ENCODE measurements around the gene RFPL4A. TPM values are rescaled to one million over a fixed set of nuclear protein-coding genes. Genes with fewer than 3 reads are reported as not detected.
"Not testable (repeated sequence)": the region's sequence is repeated elsewhere in the genome, so short reads cannot be mapped to it uniquely, and the experiment has no call there.

Gene RFPL4A
- total RNA-seq, 2 experiments from 2014 or later, result not detected

GRCh38 chr19:55756808-55757207 is 2.1 kb upstream of the RFPL4A start:
- H3K4me1 Mint-ChIP-seq; H3K36me3 Mint-ChIP-seq; POLR2A ChIA-PET; H3K27me3 Mint-ChIP-seq; H3K4me3 Mint-ChIP-seq; H3K9me3 Mint-ChIP-seq; H3K27ac Mint-ChIP-seq; DNase-seq; ATAC-seq (ENCODE audit: low read depth): not testable (repeated sequence)

- Mint-ChIP-seq H3K27me3 (peaks cover 6% of the 10 kb centered on the region), H3K9me3 (peaks cover 8% of the 10 kb centered on the region), H3K4me1 (no peaks in the 10 kb centered on the region), H3K4me3 (no peak overlapping the region), H3K36me3 (no peaks in the 10 kb centered on the region), H3K27ac (no peak overlapping the region)
- DNase-seq (no peak), ATAC-seq (ENCODE audit: low read depth) (no peak)
- POLR2A ChIA-PET, result no interaction called here
Measured at GRCh38 chr19:55766466-55766865, 7.6 kb downstream of the RFPL4A start.

GRCh38 chr19:55768818-55769217 is 9.9 kb downstream of the RFPL4A start, which contains the start of gene RFPL4AL1:
Gene RFPL4AL1, plus strand, starts transcription at chr19:55769118. Its CDS starts 2,687 bp downstream, at chr19:55771805.
- POLR2A ChIA-PET; H3K9me3 Mint-ChIP-seq; ATAC-seq (ENCODE audit: low read depth); DNase-seq; H3K27me3 Mint-ChIP-seq; H3K4me3 Mint-ChIP-seq; H3K36me3 Mint-ChIP-seq; H3K4me1 Mint-ChIP-seq; H3K27ac Mint-ChIP-seq: not testable (repeated sequence)

GRCh38 chr19:55769632-55770031 is 10.7 kb downstream of the RFPL4A start:
- ATAC-seq (ENCODE audit: low read depth); H3K27ac Mint-ChIP-seq; H3K4me1 Mint-ChIP-seq; H3K27me3 Mint-ChIP-seq; H3K9me3 Mint-ChIP-seq; H3K4me3 Mint-ChIP-seq; POLR2A ChIA-PET; DNase-seq; H3K36me3 Mint-ChIP-seq: not testable (repeated sequence)

- H3K9me3 Mint-ChIP-seq, result no peaks in the 10 kb centered on the region
Measured at GRCh38 chr19:55777528-55777927, 18.6 kb downstream of the RFPL4A start.

GRCh38 chr19:55778331-55778730 is 19.4 kb downstream of the RFPL4A start:
- Mint-ChIP-seq H3K27me3 (no peaks in the 10 kb centered on the region), H3K27ac (no peak overlapping the region)
- ATAC-seq (ENCODE audit: low read depth), result no peak

More at GRCh38 chr19:55777528-55777927, 18.6 kb downstream of the RFPL4A start:
- DNase-seq, result no peak
- Mint-ChIP-seq H3K27ac (no peak overlapping the region), H3K4me3 (no peak overlapping the region), H3K36me3 (no peaks in the 10 kb centered on the region), H3K27me3 (no peaks in the 10 kb centered on the region), H3K4me1 (no peaks in the 10 kb centered on the region)
- POLR2A ChIA-PET, result no interaction called here
- ATAC-seq (ENCODE audit: low read depth), result no peak

GRCh38 chr19:55781112-55781511 is 22.2 kb downstream of the RFPL4A start:
- H3K27me3 Mint-ChIP-seq, result no peaks in the 10 kb centered on the region
- POLR2A ChIA-PET, result no interaction called here
- no peak for ATAC-seq (ENCODE audit: low read depth)

More at GRCh38 chr19:55778331-55778730, 19.4 kb downstream of the RFPL4A start:
- Mint-ChIP-seq H3K36me3 (no peaks in the 10 kb centered on the region), H3K4me3 (no peak overlapping the region), H3K9me3 (no peaks in the 10 kb centered on the region), H3K4me1 (no peaks in the 10 kb centered on the region)
- POLR2A ChIA-PET, result no interaction called here
- DNase-seq, result no peak

GRCh38 chr19:55795021-55795420 is 36.1 kb downstream of the RFPL4A start:
- no peak for ATAC-seq (ENCODE audit: low read depth)
- no peak for DNase-seq
- no peaks in the 10 kb centered on the region for H3K27me3 Mint-ChIP-seq
- no peaks in the 10 kb centered on the region for H3K36me3 Mint-ChIP-seq
- no peak overlapping the region for H3K4me3 Mint-ChIP-seq
- no peaks in the 10 kb centered on the region for H3K9me3 Mint-ChIP-seq
- H3K27ac Mint-ChIP-seq, result no peak overlapping the region
- POLR2A ChIA-PET, result no interaction called here
- H3K4me1 Mint-ChIP-seq, result no peaks in the 10 kb centered on the region

More at GRCh38 chr19:55781112-55781511, 22.2 kb downstream of the RFPL4A start:
- no peaks in the 10 kb centered on the region for H3K36me3 Mint-ChIP-seq
- H3K4me1 Mint-ChIP-seq, result no peaks in the 10 kb centered on the region
- DNase-seq, result no peak
- no peaks in the 10 kb centered on the region for H3K9me3 Mint-ChIP-seq
- no peak overlapping the region for H3K27ac Mint-ChIP-seq
- H3K4me3 Mint-ChIP-seq, result no peak overlapping the region

- ATAC-seq (ENCODE audit: low read depth), result no peak
- no peak overlapping the region for H3K27ac Mint-ChIP-seq
- H3K36me3 Mint-ChIP-seq, result no peaks in the 10 kb centered on the region
Measured at GRCh38 chr19:55801416-55801815, 42.5 kb downstream of the RFPL4A start.

GRCh38 chr19:55802281-55802680 is 43.4 kb downstream of the RFPL4A start:
- ATAC-seq (ENCODE audit: low read depth), result no peak
- Mint-ChIP-seq H3K27ac (no peak overlapping the region), H3K27me3 (no peaks in the 10 kb centered on the region), H3K36me3 (no peaks in the 10 kb centered on the region), H3K9me3 (peaks cover 5% of the 10 kb centered on the region), H3K4me1 (no peaks in the 10 kb centered on the region), H3K4me3 (no peak overlapping the region)
- POLR2A ChIA-PET, result no interaction called here
- DNase-seq, result no peak

More at GRCh38 chr19:55801416-55801815, 42.5 kb downstream of the RFPL4A start:
- no peak for DNase-seq
- no peaks in the 10 kb centered on the region for H3K27me3 Mint-ChIP-seq
- no peaks in the 10 kb centered on the region for H3K4me1 Mint-ChIP-seq
- no peak overlapping the region for H3K4me3 Mint-ChIP-seq
- peaks cover 5% of the 10 kb centered on the region for H3K9me3 Mint-ChIP-seq
- POLR2A ChIA-PET, result no interaction called here

GRCh38 chr19:55809381-55810058 is 50.6 kb downstream of the RFPL4A start:
- no peak overlapping the region for H3K4me3 Mint-ChIP-seq
- peaks cover 1% of the 10 kb centered on the region for H3K9me3 Mint-ChIP-seq
- H3K27me3 Mint-ChIP-seq, result peaks cover 3% of the 10 kb centered on the region
- DNase-seq (peak; percentile 29), ATAC-seq (ENCODE audit: low read depth) (no peak)
- no peak overlapping the region for H3K27ac Mint-ChIP-seq
- no peaks in the 10 kb centered on the region for H3K36me3 Mint-ChIP-seq
- POLR2A ChIA-PET, result interaction anchor here (0.5 kb wide), 1 partner anchor 175 kb away, joined by 6 read pairs; no protein-coding TSS in a partner anchor
- H3K4me1 Mint-ChIP-seq, result peaks cover 4% of the 10 kb centered on the region

- ATAC-seq (ENCODE audit: low read depth) (no peak), DNase-seq (no peak)
- Mint-ChIP-seq H3K27me3 (peaks cover 3% of the 10 kb centered on the region), H3K36me3 (no peaks in the 10 kb centered on the region), H3K4me1 (peaks cover 4% of the 10 kb centered on the region), H3K9me3 (peaks cover 1% of the 10 kb centered on the region), H3K4me3 (no peak overlapping the region), H3K27ac (no peak overlapping the region)
- POLR2A ChIA-PET, result no interaction called here
Measured at GRCh38 chr19:55811340-55811739, 52.4 kb downstream of the RFPL4A start.

- Mint-ChIP-seq H3K9me3 (peaks cover 1% of the 10 kb centered on the region), H3K4me3 (no peak overlapping the region), H3K27ac (no peak overlapping the region), H3K4me1 (peaks cover 4% of the 10 kb centered on the region), H3K27me3 (peaks cover 3% of the 10 kb centered on the region), H3K36me3 (no peaks in the 10 kb centered on the region)
- POLR2A ChIA-PET, result no interaction called here
- ATAC-seq (ENCODE audit: low read depth), result no peak
- no peak for DNase-seq
Measured at GRCh38 chr19:55812449-55812848, 53.6 kb downstream of the RFPL4A start.

All from activated naive CD8-positive, alpha-beta T cell treated with anti-CD3 and anti-CD28 coated beads, Interleukin-2, amount 10 ng/mL, durations not matched to agents 7 days and 5 days (primary cell).